Motor neuron (in vitro differentiated cells): ENCODE data around the gene FAM53B. TPM values are rescaled to one million over a fixed set of nuclear protein-coding genes. Genes with fewer than 3 reads are reported as not detected.

Experiments
- ATAC-seq, 8 experiments: fragments of 200-7000 bp; cut with Tn5 transposase; replicated peaks in 6 of 8; 2 replicates each; pipeline ENCODE4 v1.8.0; 2021; ENCODE audit warnings: mild to moderate bottlenecking in 8 of 8, moderate library complexity in 8 of 8
- H3K27ac ChIP-seq, 2 donors: fragments of 250-450 bp; sonication (Bioruptor Pico); 2 replicates each; pipeline ENCODE4 v1.9.0; 2021; ENCODE audit warnings: antibody characterized with exemption in 2 of 2, mild to moderate bottlenecking in 2 of 2, moderate library complexity in 1 of 2
- H3K4me1 ChIP-seq, 2 donors: fragments of 250-450 bp; sonication (Bioruptor Pico); replicated peaks in 1 of 2; 2 replicates each; pipeline ENCODE4 v1.6.1; 2021; ENCODE audit warnings: antibody characterized with exemption in 2 of 2, mild to moderate bottlenecking in 2 of 2, moderate library complexity in 1 of 2
- H3K4me3 ChIP-seq, 5 donors: fragments of 250-450 bp; sonication (Bioruptor Pico); 2 replicates each; pipeline ENCODE4 v1.9.0; 2021; ENCODE audit warnings: antibody characterized with exemption in 5 of 5, mild to moderate bottlenecking in 5 of 5, moderate library complexity in 4 of 5
- WGBS, 10 experiments: fragments of 450-650 bp; shearing (Covaris generic); methylation state at CpG; one replicate each; pipeline ENCODE4 v1.0.0; 2022; 5-methylcytosine and 5-hydroxymethylcytosine counted together
- in situ Hi-C, 9 experiments: fragments of 400-800 bp; cut with MboI; loops; one replicate each; pipeline ENCODE4 v1.15.0; 2021; ENCODE audit warnings: low sequenced_read_pairs in 9 of 9, low pct_unique_long_range_greater_than_20kb in 2 of 9; ENCODE audit not compliant: unreplicated experiment in 9 of 9
- total RNA-seq, 8 experiments: library from RNA; unstranded; fragments of 300-600 nt; gene quantifications; 2 replicates each; pipeline versions ENCODE4 v1.2.3 to v1.2.4, GENCODE V29; 2022

FAM53B gene
- total RNA-seq, 8 experiments from 2014 or later = 10.3 to 29.6 (median 18.8) TPM

GRCh38 chr10:124646483-124647352 lies 97.5 kb downstream of the FAM53B start:
- no peak overlapping the region for H3K27ac ChIP-seq
- 6 to 100% (median 80%) methylated on average over 1 to 14 of the region's 19 CpGs; no CpG with 5 or more reads in 3 of the 10 experiments for WGBS, 10 experiments
- ATAC-seq = peak in 1 of 8 experiments; percentile 6
- in situ Hi-C loops = no loop called here
- H3K4me3 ChIP-seq = no peak overlapping the region
- H3K4me1 ChIP-seq = peaks cover 67 to 88% of the 10 kb centered on the region in 2 donors

- in situ Hi-C loops = no loop called here
- Histone ChIP-seq H3K4me1 (peaks cover 71 to 89% of the 10 kb centered on the region in 2 donors), H3K4me3 (no peak overlapping the region), H3K27ac (peak overlapping the region in 1 of 2 donors; percentile 29)
- 80 to 100% (median 100%) methylated on average over 1 to 4 of the region's 13 CpGs; no CpG with 5 or more reads in 5 of the 10 experiments for WGBS, 10 experiments
- peak in 1 of 8 experiments; percentile 2 for ATAC-seq
Measured at GRCh38 chr10:124645467-124646095, 98.6 kb downstream of the FAM53B start.

- WGBS, 10 experiments = 80 to 100% (median 100%) methylated on average over 1 to 5 of the region's 10 CpGs; no CpG with 5 or more reads in 6 of the 10 experiments
- Histone ChIP-seq H3K27ac (peak overlapping the region in 1 of 2 donors; percentile 76), H3K4me3 (no peak overlapping the region), H3K4me1 (peaks cover 71 to 89% of the 10 kb centered on the region in 2 donors)
- in situ Hi-C loops = no loop called here
- ATAC-seq = no peak
Measured at GRCh38 chr10:124644771-124645415, 99.3 kb downstream of the FAM53B start.

- no peak for ATAC-seq
- Histone ChIP-seq H3K27ac (peak overlapping the region; percentile 76 to 82), H3K4me3 (no peak overlapping the region), H3K4me1 (peaks cover 66 to 86% of the 10 kb centered on the region in 2 donors)
- 74 to 100% (median 93%) methylated on average over 1 to 3 of the region's 4 CpGs; no CpG with 5 or more reads in 6 of the 10 experiments for WGBS, 10 experiments
- in situ Hi-C loops = no loop called here
Measured at GRCh38 chr10:124644236-124644635, 99.9 kb downstream of the FAM53B start.

- ATAC-seq = peak in 5 of 8 experiments; percentile 64 to 88 (median 83)
- 0 to 90% (median 22%) methylated on average over 1 to 26 of the region's 30 CpGs; no CpG with 5 or more reads in 3 of the 10 experiments for WGBS, 10 experiments
- Histone ChIP-seq H3K4me3 (no peak overlapping the region), H3K4me1 (peaks cover 63 to 79% of the 10 kb centered on the region in 2 donors), H3K27ac (peak overlapping the region; percentile 76 to 82)
- in situ Hi-C loops = no loop called here
Measured at GRCh38 chr10:124643330-124644009, 100.7 kb downstream of the FAM53B start.

DNA sequence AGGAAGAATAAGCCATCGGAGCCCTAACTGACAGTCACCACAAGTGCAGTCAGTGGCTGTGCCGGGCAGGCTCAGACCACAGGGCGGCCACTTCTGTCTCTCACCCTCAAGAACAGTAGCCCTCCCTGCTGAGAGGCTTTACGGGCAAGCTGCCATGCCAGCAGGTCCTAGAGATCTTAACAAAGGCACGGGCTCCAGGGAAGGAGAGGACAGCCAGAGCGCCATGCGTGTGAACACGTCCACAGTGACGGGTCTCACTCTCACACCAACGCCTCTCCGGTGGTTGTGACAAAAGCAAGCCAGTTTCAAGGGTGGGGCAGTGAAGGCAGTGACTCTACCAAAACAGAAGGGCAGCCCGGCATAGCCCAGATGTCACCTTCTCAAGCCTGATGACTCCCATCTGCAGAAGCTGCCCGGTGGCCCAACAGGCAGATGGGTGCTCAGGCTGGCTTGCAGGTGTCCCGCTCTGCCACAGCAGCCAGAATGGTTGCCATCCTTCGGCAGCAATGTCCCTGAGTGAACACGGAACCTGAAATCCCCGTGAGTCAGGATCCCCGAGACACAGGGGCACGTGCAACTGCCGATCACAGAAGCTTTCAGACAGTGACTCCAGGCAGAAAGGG lies 102.0 kb downstream of the FAM53B start:
- peaks cover 61 to 72% of the 10 kb centered on the region in 2 donors for H3K4me1 ChIP-seq
- H3K4me3 ChIP-seq = no peak overlapping the region
- in situ Hi-C loops = no loop called here
- peak overlapping the region; percentile 76 to 82 for H3K27ac ChIP-seq
- WGBS, 10 experiments = 73 to 100% (median 100%) methylated on average over 1 to 10 of the region's 20 CpGs; no CpG with 5 or more reads in 1 of the 10 experiments
- no peak for ATAC-seq

DNA sequence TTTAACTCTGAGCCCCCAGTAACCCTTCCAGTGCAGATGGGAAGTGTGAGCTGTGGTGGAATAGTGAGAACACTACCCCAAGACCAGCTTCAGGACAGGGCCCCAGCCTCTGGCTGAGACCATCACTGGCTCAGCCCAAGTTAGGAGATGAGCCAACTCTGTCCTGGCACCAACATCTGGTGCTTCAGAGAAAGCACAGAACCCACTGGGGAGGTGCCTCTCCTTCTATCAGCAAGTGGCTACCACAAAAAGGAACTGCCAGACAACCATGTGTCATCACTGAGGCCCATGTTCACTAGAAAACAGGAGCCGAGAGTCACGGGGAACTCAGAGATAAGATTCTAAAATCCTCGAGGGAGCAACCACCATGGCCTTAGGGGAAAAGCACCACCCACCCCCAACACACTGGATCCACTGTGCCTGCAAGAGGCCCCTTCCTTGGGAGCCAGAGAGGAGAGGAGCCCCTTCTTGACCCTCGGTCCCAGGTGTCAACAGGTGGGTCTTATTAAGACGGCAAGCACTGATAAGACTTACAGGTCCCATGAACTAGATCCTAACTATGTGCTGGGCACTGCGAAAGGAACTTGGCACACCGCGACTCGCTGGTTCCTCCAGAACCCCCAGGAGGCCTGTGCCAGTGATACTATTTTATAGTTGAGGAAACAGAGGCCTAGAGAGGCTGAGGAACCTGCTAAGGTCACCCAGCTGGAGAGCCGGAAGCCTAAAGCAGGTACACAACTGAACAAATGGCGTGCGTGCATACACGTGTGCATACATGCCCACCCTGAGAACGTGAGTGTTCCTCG lies 102.7 kb downstream of the FAM53B start:
- Histone ChIP-seq H3K4me3 (no peak overlapping the region), H3K27ac (peak overlapping the region in 1 of 2 donors; percentile 76), H3K4me1 (peaks cover 61 to 70% of the 10 kb centered on the region in 2 donors)
- peak in 2 of 8 experiments; percentile 64 to 71 for ATAC-seq
- in situ Hi-C loops = no loop called here
- WGBS, 10 experiments = 50 to 96% (median 67%) methylated on average over 2 to 10 of the region's 15 CpGs; no CpG with 5 or more reads in 3 of the 10 experiments

DNA sequence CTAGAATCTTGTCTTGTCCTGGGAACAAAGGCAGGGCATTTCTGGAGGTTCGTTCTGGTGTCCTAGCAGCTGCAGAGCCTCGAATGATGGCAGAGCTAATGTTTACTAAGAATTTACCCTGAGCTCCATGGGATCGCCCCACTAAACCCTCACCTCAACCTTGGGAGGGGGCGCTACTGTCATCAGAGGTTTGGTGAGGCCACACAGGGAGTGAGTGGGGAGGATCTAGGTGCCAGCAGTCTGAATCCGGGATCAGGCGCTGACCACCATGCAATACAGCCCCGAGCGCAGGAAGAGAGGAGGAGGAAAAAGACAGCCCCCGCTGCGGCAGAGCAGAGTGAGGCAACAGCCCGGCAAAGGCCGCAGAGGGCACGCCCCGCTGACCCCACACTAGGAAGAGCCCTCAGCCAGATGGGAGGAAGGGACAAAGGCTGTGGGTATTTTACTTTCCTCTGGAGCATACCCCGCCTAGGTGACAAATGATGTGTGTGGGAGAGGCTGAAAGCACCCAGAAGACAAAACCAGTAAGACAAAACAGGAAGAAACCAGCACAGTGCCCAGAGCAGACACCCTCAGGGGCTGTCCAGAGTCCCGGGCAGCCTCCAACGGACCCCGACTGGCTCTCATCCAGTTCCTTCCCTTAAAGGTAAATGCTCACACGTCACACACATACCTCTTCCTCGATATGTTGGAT lies 103.5 kb downstream of the FAM53B start:
- in situ Hi-C loops = no loop called here
- H3K4me3 ChIP-seq = no peak overlapping the region
- peak in 7 of 8 experiments; percentile 8 to 64 (median 39) for ATAC-seq
- 23 to 76% (median 43%) methylated on average over 3 to 16 of the region's 20 CpGs; no CpG with 5 or more reads in 1 of the 10 experiments for WGBS, 10 experiments
- H3K27ac ChIP-seq = peak overlapping the region; percentile 11 to 43
- H3K4me1 ChIP-seq = peaks cover 55 to 62% of the 10 kb centered on the region in 2 donors

- Histone ChIP-seq H3K4me1 (peaks cover 49 to 55% of the 10 kb centered on the region in 2 donors), H3K4me3 (no peak overlapping the region), H3K27ac (peak overlapping the region in 1 of 2 donors; percentile 43)
- ATAC-seq = no peak
- whole genome bisulfite sequencing, 10 experiments = 60 to 100% (median 93%) methylated on average over 1 to 6 of the region's 7 CpGs; no CpG with 5 or more reads in 3 of the 10 experiments
- in situ Hi-C loops = no loop called here
Measured at GRCh38 chr10:124640056-124640455, 104.1 kb downstream of the FAM53B start.

GRCh38 chr10:124639646-124640045 lies 104.5 kb downstream of the FAM53B start:
- in situ Hi-C loops = no loop called here
- H3K4me1 ChIP-seq = peaks cover 45 to 51% of the 10 kb centered on the region in 2 donors
- no peak overlapping the region for H3K27ac ChIP-seq

DNA sequence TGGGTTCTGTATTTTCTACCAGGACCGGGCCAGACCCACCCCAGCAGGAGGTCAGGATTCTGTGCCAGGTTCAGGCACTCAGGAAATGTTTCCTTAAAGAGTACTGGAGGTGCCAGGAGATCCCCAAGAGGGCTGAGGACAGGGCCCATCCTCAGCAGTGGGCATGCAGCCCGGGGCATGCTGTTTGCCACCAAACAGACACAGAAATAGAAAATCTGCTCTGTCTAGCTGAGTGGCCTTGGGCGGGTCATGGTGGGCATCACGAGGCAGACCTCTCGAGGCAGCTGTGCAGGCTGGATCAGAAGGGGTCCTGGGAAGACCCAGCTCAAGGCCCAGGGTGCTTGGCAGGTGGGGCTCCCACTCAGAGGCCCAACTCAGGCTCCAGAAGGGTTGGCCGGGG lies 105.0 kb downstream of the FAM53B start:
- Histone ChIP-seq H3K4me1 (peaks cover 41 to 47% of the 10 kb centered on the region in 2 donors), H3K27ac (no peak overlapping the region), H3K4me3 (no peak overlapping the region)
- 50 to 100% (median 93%) methylated on average over 1 to 5 of the region's 6 CpGs; no CpG with 5 or more reads in 6 of the 10 experiments for WGBS, 10 experiments
- in situ Hi-C loops = no loop called here
- ATAC-seq = no peak

More at GRCh38 chr10:124639646-124640045, 104.5 kb downstream of the FAM53B start:
- H3K4me3 ChIP-seq = no peak overlapping the region
- no peak for ATAC-seq
- 77 to 100% (median 100%) methylated on average over 1 to 5 of the region's 6 CpGs; no CpG with 5 or more reads in 3 of the 10 experiments for WGBS, 10 experiments
